Thoracic aorta (tissue), 2 donors: Measurements from ENCODE around the gene CRAT. TPM values are rescaled to one million over a fixed set of nuclear protein-coding genes. Genes with fewer than 3 reads are reported as not detected.
A peak's percentile ranks its signal among the peaks of the same experiment; 100 is the strongest.

Experiments used
- ATAC-seq: fragments of 150-250 bp; one replicate; pipeline ENCODE4 v1.8.0; 2017; ENCODE audit warnings: low read depth; ENCODE audit not compliant: insufficient number of reproducible peaks, low FRiP score
- DNase-seq: peaks from one replicate; pipeline ENCODE4 v3.0.0-alpha.2; 2020; ENCODE audit warnings: low spot score
- H3K27ac ChIP-seq, 2 donors: fragments of 200-600 bp; sonication (generic); 1 replicate in 1 of 2; 2 replicates in 1 of 2; pipeline ENCODE4 v1.5.1; 2016; ENCODE audit warnings: mild to moderate bottlenecking in 2 of 2, moderate library complexity in 2 of 2
- H3K27me3 ChIP-seq: fragments of 200-600 bp; sonication (generic); replicated peaks from 2 replicates; pipeline ENCODE4 v1.6.0; 2016; ENCODE audit warnings: mild to moderate bottlenecking; ENCODE audit not compliant: insufficient read depth
- H3K36me3 ChIP-seq: fragments of 200-600 bp; sonication (generic); one replicate; pipeline ENCODE4 v1.5.1; 2016
- H3K4me1 ChIP-seq, 2 donors: fragments of 200-600 bp; sonication (generic); 1 replicate in 1 of 2; 2 replicates in 1 of 2; pipeline versions ENCODE4 v1.5.1 to v1.6.0; 2016; ENCODE audit warnings: low read depth in 2 of 2, mild to moderate bottlenecking in 1 of 2; ENCODE audit not compliant: control insufficient read depth in 1 of 2
- H3K4me3 ChIP-seq: fragments of 200-600 bp; sonication (generic); 2 replicates; pipeline ENCODE4 v1.5.1; 2016; ENCODE audit warnings: mild to moderate bottlenecking
- H3K9me3 ChIP-seq: fragments of 200-600 bp; sonication (generic); 2 replicates; pipeline ENCODE4 v1.5.1; 2016
- total RNA-seq, 2 donors: library from RNA; depleted of rRNA; stranded (reverse); fragments of >200 nt; gene quantifications; one replicate each; pipeline versions ENCODE4 v1.1.0 to v1.2.3, GENCODE V29; 2016
- TF ChIP-seq, protein P1 (sequence below): fragments of 200-600 bp; sonication (generic); IDR thresholded peaks from one replicate; pipeline ENCODE4 v1.5.1; 2019; ENCODE audit warnings: antibody characterized with exemption

CRAT gene
- total RNA-seq, 2 donors from 2014 or later, result 57.8 to 102 TPM

DNA sequence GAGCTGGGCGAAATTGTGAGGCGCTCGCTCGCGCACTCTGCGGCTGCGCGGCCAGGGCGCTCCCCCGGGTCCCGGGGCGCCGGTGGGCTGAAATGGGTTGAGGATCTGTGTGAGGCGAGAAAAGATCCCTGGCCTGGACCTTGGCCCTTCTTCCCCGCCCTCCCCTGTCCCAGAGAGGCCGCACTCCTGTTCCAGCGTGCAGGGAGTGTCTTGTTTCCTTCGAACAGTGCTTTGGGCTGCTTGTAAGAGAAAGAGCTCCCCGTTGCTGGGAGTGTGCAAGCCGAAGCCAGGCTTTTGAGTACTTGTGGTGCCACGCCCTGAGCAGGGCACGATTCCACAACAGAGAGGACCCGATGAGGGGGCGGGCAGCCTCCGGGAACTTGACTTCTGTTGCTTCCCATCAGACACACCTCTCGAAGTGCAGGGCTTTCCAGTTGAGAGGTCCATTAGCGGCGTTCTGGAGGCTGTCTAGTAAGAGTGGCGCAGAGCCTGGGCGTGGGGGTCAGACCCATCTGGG, 29.1 kb downstream of the CRAT start:
- Histone ChIP-seq H3K9me3 (no peaks in the 10 kb centered on the region), H3K4me3 (peak overlapping the region; percentile 100), H3K36me3 (peaks cover 13% of the 10 kb centered on the region), H3K27me3 (no peaks in the 10 kb centered on the region), H3K4me1 (peaks cover 7 to 18% of the 10 kb centered on the region in 2 donors), H3K27ac (peak overlapping the region; percentile 42 to 72)
- no peak for DNase-seq
- TF ChIP-seq, protein P1, sequence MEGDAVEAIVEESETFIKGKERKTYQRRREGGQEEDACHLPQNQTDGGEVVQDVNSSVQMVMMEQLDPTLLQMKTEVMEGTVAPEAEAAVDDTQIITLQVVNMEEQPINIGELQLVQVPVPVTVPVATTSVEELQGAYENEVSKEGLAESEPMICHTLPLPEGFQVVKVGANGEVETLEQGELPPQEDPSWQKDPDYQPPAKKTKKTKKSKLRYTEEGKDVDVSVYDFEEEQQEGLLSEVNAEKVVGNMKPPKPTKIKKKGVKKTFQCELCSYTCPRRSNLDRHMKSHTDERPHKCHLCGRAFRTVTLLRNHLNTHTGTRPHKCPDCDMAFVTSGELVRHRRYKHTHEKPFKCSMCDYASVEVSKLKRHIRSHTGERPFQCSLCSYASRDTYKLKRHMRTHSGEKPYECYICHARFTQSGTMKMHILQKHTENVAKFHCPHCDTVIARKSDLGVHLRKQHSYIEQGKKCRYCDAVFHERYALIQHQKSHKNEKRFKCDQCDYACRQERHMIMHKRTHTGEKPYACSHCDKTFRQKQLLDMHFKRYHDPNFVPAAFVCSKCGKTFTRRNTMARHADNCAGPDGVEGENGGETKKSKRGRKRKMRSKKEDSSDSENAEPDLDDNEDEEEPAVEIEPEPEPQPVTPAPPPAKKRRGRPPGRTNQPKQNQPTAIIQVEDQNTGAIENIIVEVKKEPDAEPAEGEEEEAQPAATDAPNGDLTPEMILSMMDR, result no peak
- ATAC-seq, result no peak

DNA sequence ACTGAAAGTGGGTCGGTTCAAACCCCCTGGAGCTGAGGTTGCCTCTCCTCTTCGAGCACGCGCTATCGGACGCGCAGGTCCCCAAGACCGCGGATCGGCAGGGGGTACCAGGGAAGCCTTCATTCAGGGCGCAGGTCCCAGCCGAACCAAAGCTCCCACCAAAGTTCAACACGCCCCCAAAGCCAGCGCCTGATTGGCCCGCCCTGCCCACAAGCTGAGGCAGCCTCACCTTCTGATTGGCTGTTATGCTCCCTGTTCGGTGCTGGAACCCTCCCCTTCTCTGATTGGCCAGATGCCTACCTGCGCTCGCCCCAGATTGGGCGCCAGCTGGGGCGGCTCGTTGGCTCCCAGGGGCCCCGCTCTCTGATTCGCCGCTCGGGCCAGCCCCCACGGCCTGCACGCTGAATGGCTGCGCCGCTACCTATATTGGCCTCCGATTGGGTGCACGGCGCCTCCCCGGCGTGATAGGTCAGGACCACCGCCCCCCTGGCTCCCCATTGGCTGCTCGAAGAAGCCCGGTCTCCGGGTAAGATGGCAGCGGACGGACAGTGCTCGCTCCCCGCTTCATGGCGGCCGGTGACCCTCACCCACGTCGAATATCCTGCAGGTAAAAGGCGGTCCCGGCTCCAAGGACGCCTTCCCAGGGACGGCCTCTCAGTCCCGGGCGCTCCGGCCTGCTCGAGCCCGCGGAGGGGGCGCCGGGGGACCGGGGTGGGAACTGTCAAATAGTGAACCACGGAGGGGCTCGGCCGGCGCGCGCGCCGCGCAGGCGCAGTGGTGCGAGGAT, 29.8 kb downstream of the CRAT start, which contains the start of gene DOLPP1:
TSS of gene DOLPP1 (plus strand) at position 511 of the 787 bp plus-strand sequence. CDS start at position 532, 21 bp downstream.
- Histone ChIP-seq H3K27ac (peak within 1 kb of the TSS; percentile 42 to 72), H3K4me1 (peaks cover 7 to 18% of the 10 kb centered on the region in 2 donors), H3K36me3 (peaks cover 7% of the 10 kb centered on the region), H3K9me3 (no peaks in the 10 kb centered on the region), H3K4me3 (peak within 1 kb of the TSS; percentile 100), H3K27me3 (no peaks in the 10 kb centered on the region)
- ATAC-seq, result peak; percentile 94
- peak; percentile 98 for DNase-seq
- TF ChIP-seq, protein P1, result no peak

DNA sequence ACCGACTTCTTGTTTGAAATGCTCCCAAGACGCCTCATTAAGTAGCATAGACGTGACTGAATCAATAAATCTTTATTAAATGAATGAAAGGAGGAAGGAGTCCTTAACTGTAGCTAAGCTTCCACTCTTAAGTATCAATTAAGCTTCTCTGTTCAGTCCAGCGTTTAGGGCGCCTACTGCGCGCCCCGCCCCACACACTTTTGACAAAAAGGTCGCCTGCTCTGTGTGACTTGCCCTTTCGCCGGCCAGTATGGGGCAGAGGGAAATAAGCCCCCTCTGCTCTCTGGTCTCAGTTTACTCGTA, 30.3 kb downstream of the CRAT start:
- peaks cover 2% of the 10 kb centered on the region for H3K36me3 ChIP-seq
- H3K27ac ChIP-seq, result peak overlapping the region; percentile 26 to 33
- no peak for ATAC-seq
- peaks cover 7 to 18% of the 10 kb centered on the region in 2 donors for H3K4me1 ChIP-seq
- peak overlapping the region; percentile 100 for H3K4me3 ChIP-seq
- no peak for DNase-seq
- H3K9me3 ChIP-seq, result no peaks in the 10 kb centered on the region
- TF ChIP-seq, protein P1, result no peak
- no peaks in the 10 kb centered on the region for H3K27me3 ChIP-seq

DNA sequence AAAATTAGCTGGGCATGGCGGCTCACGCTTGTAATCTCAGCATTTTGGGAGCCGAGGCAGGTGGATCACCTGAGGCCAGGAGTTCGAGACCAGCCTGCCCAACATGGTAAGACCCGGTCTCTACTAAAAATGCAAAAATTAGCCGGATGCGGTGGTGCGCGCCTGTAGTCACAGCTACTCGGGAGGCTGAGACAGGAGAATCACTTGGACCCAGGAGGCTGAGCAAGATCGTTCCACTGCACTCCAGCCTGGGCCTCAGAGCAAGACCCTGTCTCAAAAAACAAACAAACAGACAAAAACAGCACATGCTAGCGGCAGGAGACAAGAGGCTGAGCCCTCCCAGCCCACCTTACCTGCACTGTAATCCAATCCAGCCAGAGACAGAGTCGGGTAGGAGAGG, 30.8 kb downstream of the CRAT start:
- TF ChIP-seq, protein P1, result no peak
- H3K4me3 ChIP-seq, result peak overlapping the region; percentile 100
- H3K4me1 ChIP-seq, result peaks cover 7 to 18% of the 10 kb centered on the region in 2 donors
- DNase-seq (no peak), ATAC-seq (no peak)
- no peaks in the 10 kb centered on the region for H3K36me3 ChIP-seq
- H3K27me3 ChIP-seq, result no peaks in the 10 kb centered on the region
- no peak overlapping the region for H3K27ac ChIP-seq
- H3K9me3 ChIP-seq, result no peaks in the 10 kb centered on the region

DNA sequence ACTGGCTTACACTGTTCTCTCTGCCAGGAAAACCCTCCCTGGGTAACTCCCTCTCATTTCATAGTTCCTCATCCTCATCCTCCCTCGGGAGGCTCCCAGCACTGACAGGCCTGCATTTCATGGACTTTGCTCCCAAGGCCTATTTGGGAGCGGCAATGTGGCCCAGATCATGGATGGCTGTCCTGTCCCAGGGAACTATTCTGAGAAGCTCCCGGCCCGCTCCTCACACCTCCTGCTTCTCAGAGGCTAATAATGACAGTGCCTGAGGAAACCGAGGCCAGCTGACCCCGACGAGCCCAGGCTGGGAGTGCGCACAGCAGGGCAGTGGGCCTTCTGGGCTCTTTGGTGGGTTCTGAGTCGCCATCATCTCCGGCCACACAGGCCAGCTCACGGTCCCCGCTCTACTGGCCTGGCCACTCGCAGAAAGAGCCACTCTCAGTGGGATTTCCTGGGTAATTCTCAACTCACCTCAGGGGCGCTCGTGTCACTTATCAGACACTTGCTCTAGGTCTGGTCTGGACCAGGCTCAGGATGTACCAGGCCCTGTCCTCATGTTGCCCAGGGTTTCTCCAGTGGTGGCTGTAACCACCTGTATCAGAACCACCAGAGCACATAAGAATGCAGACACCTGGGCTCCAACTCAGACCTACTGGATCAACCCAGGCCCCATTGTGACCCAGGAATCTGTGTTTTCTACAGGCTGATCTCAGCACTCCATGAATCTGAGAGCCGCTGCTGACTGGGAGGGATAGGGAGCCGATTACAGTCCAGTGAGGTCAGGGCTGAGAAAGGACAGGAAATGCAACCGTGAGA, 31.7 kb downstream of the CRAT start:
- Histone ChIP-seq H3K36me3 (no peaks in the 10 kb centered on the region), H3K4me1 (peaks cover 7 to 18% of the 10 kb centered on the region in 2 donors), H3K27ac (no peak overlapping the region), H3K27me3 (no peaks in the 10 kb centered on the region), H3K9me3 (no peaks in the 10 kb centered on the region), H3K4me3 (no peak overlapping the region)
- TF ChIP-seq, protein P1, result no peak
- DNase-seq (no peak), ATAC-seq (no peak)
